ENCODE measurements around the gene ANXA2. TPM values are rescaled to one million over a fixed set of nuclear protein-coding genes. Genes with fewer than 3 reads are reported as not detected.

The ANXA2 gene
- total RNA-seq, 2 donors from 2014 or later = 186 to 190 TPM

DNA sequence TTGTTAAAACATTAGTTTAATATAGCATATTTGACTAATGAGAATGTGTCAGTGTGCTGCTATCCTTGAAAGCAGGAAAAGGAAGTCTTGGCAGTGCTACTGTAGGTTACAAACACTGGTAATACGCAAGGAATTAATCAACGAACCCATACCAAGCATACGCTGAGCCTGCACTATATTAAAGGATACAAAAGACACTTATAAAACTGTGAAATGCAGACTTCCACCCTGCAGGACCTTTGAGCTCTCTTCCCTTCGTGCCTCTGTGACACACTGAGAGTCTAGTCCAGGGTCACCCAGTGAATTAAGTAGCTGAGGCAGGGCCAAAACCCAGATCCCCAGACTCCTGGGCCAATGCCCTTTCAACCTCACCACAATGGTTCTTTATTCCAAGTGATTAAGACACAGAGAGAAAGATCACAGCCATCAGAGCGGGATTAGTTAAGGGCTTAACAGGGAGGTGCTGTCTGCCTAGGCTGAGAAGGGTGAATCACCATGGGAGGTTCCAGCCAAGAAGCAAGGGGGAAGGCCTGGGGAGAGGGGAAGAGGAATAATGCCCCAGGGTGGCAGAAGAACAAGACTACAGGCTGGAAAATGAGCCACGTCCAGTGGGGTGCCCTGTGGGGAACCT is 6.8 kb downstream of the ANXA2 start:
- H3K27ac Mint-ChIP-seq = peak overlapping the region; percentile 95

DNA sequence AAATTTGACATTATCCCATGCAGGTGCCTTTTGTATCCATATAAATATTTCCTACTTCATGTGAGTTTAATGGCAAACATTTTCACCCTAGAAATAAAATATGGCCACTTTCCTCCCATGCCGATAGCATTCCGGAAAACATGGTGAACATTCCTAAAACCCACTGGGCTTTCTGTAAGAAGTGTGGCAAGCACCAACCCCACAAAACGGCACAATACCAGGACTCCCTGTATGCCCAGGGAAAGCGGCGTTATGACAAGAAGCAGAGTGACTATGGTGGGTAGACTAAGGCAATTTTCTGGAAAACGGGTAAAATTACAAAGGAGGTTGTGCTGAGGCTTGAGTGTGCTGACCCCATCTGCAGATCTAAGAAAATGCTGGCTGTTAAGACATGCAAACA is 7.6 kb downstream of the ANXA2 start:
- peak overlapping the region; percentile 91 for H3K4me3 Mint-ChIP-seq
- H3K9me3 ChIP-seq (ENCODE audit: control insufficient read depth, low read length, poor library complexity, severe bottlenecking) = no peaks in the 10 kb centered on the region
- H3K27ac Mint-ChIP-seq = peak overlapping the region; percentile 92
- H3K36me3 Mint-ChIP-seq (ENCODE audit: low read depth) = peaks cover 4% of the 10 kb centered on the region
- H3K4me1 Mint-ChIP-seq = peaks cover 64% of the 10 kb centered on the region
- ATAC-seq (no peak), DNase-seq (no peak)
- H3K27me3 Mint-ChIP-seq = no peaks in the 10 kb centered on the region

More for the DNA sequence above, 6.8 kb downstream of the ANXA2 start:
- Mint-ChIP-seq H3K27me3 (no peaks in the 10 kb centered on the region), H3K36me3 (ENCODE audit: low read depth) (peaks cover 4% of the 10 kb centered on the region), H3K4me1 (peaks cover 69% of the 10 kb centered on the region), H3K4me3 (peak overlapping the region; percentile 67)
- no peaks in the 10 kb centered on the region for H3K9me3 ChIP-seq (ENCODE audit: control insufficient read depth, low read length, poor library complexity, severe bottlenecking)
- ATAC-seq = no peak
- no peak for DNase-seq

GRCh38 chr15:60389261-60390077 is 8.3 kb downstream of the ANXA2 start:
- Mint-ChIP-seq H3K27ac (peak overlapping the region; percentile 92), H3K27me3 (no peaks in the 10 kb centered on the region), H3K36me3 (ENCODE audit: low read depth) (peaks cover 4% of the 10 kb centered on the region), H3K4me3 (peak overlapping the region; percentile 91), H3K4me1 (peaks cover 63% of the 10 kb centered on the region)
- DNase-seq = peak in 1 of 3 donors; percentile 15
- peak; percentile 90 for ATAC-seq
- no peaks in the 10 kb centered on the region for H3K9me3 ChIP-seq (ENCODE audit: control insufficient read depth, low read length, poor library complexity, severe bottlenecking)

GRCh38 chr15:60387321-60387720 is 10.5 kb downstream of the ANXA2 start:
- Mint-ChIP-seq H3K36me3 (ENCODE audit: low read depth) (peaks cover 5% of the 10 kb centered on the region), H3K27me3 (no peaks in the 10 kb centered on the region), H3K4me1 (peaks cover 53% of the 10 kb centered on the region), H3K4me3 (peak overlapping the region; percentile 4), H3K27ac (peak overlapping the region; percentile 56)
- ATAC-seq = no peak
- H3K9me3 ChIP-seq (ENCODE audit: control insufficient read depth, low read length, poor library complexity, severe bottlenecking) = no peaks in the 10 kb centered on the region
- DNase-seq = no peak

- Mint-ChIP-seq H3K27me3 (no peaks in the 10 kb centered on the region), H3K4me1 (peaks cover 52% of the 10 kb centered on the region), H3K4me3 (peak overlapping the region; percentile 4), H3K27ac (peak overlapping the region; percentile 56), H3K36me3 (ENCODE audit: low read depth) (peaks cover 5% of the 10 kb centered on the region)
- H3K9me3 ChIP-seq (ENCODE audit: control insufficient read depth, low read length, poor library complexity, severe bottlenecking) = no peaks in the 10 kb centered on the region
- DNase-seq (no peak), ATAC-seq (no peak)
These were observed 11.2 kb downstream of the ANXA2 start for GRCh38 chr15:60386615-60387014.

- H3K4me1 Mint-ChIP-seq = peaks cover 49% of the 10 kb centered on the region
- DNase-seq = no peak
- no peak overlapping the region for H3K4me3 Mint-ChIP-seq
- H3K27ac Mint-ChIP-seq = no peak overlapping the region
- H3K36me3 Mint-ChIP-seq (ENCODE audit: low read depth) = peaks cover 7% of the 10 kb centered on the region
- no peaks in the 10 kb centered on the region for H3K9me3 ChIP-seq (ENCODE audit: control insufficient read depth, low read length, poor library complexity, severe bottlenecking)
- ATAC-seq = no peak
- H3K27me3 Mint-ChIP-seq = no peaks in the 10 kb centered on the region
These were observed 11.9 kb downstream of the ANXA2 start for GRCh38 chr15:60385620-60386552.

DNA sequence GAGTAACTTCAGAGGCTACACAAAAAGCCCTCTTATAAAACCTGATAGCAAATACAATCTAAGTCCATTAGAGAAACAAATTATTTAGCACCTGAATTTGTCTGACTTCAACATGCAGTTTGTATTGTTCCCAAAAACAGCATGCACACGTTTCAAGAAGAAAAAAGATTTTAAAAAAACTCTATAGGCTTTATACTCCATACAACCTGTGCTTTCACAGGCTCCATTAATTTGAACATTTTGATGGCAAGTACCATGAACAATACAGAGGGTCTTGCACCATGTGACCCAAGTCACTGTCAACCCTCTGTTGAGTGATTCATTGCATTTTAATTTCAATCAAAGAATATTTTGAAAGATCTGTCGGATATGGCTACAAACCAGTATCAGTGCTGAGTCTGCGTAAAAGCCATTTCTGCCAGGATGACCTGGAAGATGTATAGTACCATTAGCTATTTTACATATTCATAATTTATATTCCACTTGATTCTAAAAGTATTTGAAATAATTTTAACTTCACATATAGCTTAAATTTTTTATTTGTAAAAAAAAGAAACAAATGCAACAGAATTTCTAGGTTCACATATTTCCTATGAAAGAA is 13.2 kb downstream of the ANXA2 start:
- H3K36me3 Mint-ChIP-seq (ENCODE audit: low read depth) = peaks cover 7% of the 10 kb centered on the region

GRCh38 chr15:60384053-60384452 is 13.7 kb downstream of the ANXA2 start:
- ATAC-seq (no peak), DNase-seq (no peak)
- no peak overlapping the region for H3K27ac Mint-ChIP-seq
- no peaks in the 10 kb centered on the region for H3K27me3 Mint-ChIP-seq
- H3K36me3 Mint-ChIP-seq (ENCODE audit: low read depth) = peaks cover 5% of the 10 kb centered on the region
- H3K4me1 Mint-ChIP-seq = peaks cover 32% of the 10 kb centered on the region
- H3K4me3 Mint-ChIP-seq = no peak overlapping the region
- no peaks in the 10 kb centered on the region for H3K9me3 ChIP-seq (ENCODE audit: control insufficient read depth, low read length, poor library complexity, severe bottlenecking)

More for the DNA sequence above, 13.2 kb downstream of the ANXA2 start:
- no peaks in the 10 kb centered on the region for H3K9me3 ChIP-seq (ENCODE audit: control insufficient read depth, low read length, poor library complexity, severe bottlenecking)
- H3K4me1 Mint-ChIP-seq = peaks cover 38% of the 10 kb centered on the region
- ATAC-seq (no peak), DNase-seq (no peak)
- H3K4me3 Mint-ChIP-seq = no peak overlapping the region
- no peak overlapping the region for H3K27ac Mint-ChIP-seq
- H3K27me3 Mint-ChIP-seq = no peaks in the 10 kb centered on the region

DNA sequence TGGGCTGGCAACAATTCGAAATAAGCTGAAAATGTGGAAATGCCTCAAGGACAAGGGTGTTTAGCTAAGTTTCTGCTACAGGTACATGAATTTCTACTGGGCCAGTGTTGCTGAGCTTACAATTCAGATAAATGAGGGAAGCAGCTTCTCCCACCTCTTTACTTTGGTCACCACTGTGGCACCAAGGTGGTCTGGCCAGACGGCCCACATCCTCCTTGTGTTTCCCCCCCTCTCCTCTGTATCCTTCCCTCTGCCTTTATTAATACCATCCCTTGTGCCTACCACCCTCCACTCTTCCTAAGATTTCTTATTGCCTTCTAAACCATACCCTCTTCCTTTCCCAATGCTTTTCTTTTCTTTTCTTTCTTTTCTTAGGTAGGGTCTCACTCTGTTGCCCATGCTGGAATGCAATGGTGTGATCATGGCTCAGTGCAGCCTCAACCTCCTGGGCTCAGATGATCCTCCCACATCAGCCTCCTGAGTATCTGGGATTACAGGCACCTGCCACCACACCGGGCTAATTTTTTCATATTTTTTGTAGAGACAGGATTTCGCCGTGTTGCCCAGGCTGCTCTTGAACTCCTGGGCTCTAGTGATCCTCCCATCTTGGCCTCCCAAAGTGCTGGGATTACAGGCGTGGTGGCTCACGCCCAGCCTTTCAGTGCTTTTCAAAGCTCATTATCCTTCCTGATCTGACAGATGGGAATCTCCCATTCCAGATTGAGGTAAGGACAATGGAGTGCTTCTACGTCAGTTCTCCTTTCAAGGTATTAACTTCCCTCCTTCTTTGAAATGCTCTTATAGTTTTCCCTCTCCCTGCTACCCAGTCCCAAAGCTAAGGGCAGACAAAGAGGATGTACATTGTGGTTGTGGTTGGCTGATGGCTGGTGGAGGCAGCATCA is 14.8 kb downstream of the ANXA2 start:
- Mint-ChIP-seq H3K27ac (peak overlapping the region; percentile 81), H3K4me3 (no peak overlapping the region)

GRCh38 chr15:60381148-60381788 is 16.5 kb downstream of the ANXA2 start:
- no peak for DNase-seq
- H3K27ac Mint-ChIP-seq = no peak overlapping the region
- H3K4me3 Mint-ChIP-seq = no peak overlapping the region
- peaks cover 17% of the 10 kb centered on the region for H3K4me1 Mint-ChIP-seq
- H3K27me3 Mint-ChIP-seq = no peaks in the 10 kb centered on the region
- H3K36me3 Mint-ChIP-seq (ENCODE audit: low read depth) = peaks cover 5% of the 10 kb centered on the region
- ATAC-seq = no peak
- no peaks in the 10 kb centered on the region for H3K9me3 ChIP-seq (ENCODE audit: control insufficient read depth, low read length, poor library complexity, severe bottlenecking)

More for the DNA sequence above, 14.8 kb downstream of the ANXA2 start:
- Mint-ChIP-seq H3K36me3 (ENCODE audit: low read depth) (peaks cover 5% of the 10 kb centered on the region), H3K4me1 (peaks cover 26% of the 10 kb centered on the region), H3K27me3 (no peaks in the 10 kb centered on the region)
- no peak for DNase-seq
- no peak for ATAC-seq
- H3K9me3 ChIP-seq (ENCODE audit: control insufficient read depth, low read length, poor library complexity, severe bottlenecking) = no peaks in the 10 kb centered on the region

GRCh38 chr15:60379525-60380274 is 18.1 kb downstream of the ANXA2 start:
- Mint-ChIP-seq H3K27me3 (no peaks in the 10 kb centered on the region), H3K36me3 (ENCODE audit: low read depth) (peaks cover 7% of the 10 kb centered on the region), H3K4me1 (peaks cover 22% of the 10 kb centered on the region), H3K27ac (no peak overlapping the region), H3K4me3 (no peak overlapping the region)
- ATAC-seq = no peak
- no peaks in the 10 kb centered on the region for H3K9me3 ChIP-seq (ENCODE audit: control insufficient read depth, low read length, poor library complexity, severe bottlenecking)
- DNase-seq = no peak
